Prostate gland (tissue), 2 donors: ENCODE data around the gene NINJ1. TPM values are rescaled to one million over a fixed set of nuclear protein-coding genes. Genes with fewer than 3 reads are reported as not detected.

ENCODE experiments used
- DNase-seq: peaks from one replicate; pipeline ENCODE4 v3.0.0-alpha.2; 2019; ENCODE audit warnings: low spot score
- H3K27ac ChIP-seq, 2 donors: fragments of 200-600 bp; sonication (generic); 2 replicates each; pipeline ENCODE4 v1.5.1; 2017 to 2019
- H3K27me3 ChIP-seq: fragments of 200-600 bp; sonication (generic); replicated peaks from 2 replicates; pipeline ENCODE4 v1.5.1; 2019; ENCODE audit not compliant: insufficient read depth
- H3K36me3 ChIP-seq, 2 donors: fragments of 200-600 bp; sonication (generic); 1 replicate in 1 of 2; 2 replicates in 1 of 2; pipeline versions ENCODE4 v1.5.1 to v1.8.1; 2017 to 2019
- H3K4me1 ChIP-seq: fragments of 200-600 bp; sonication (generic); replicated peaks from 2 replicates; pipeline ENCODE4 v1.5.1; 2019
- H3K4me3 ChIP-seq, 2 donors: fragments of 200-600 bp; sonication (generic); 2 replicates each; pipeline ENCODE4 v1.5.1; 2017 to 2019
- H3K9me3 ChIP-seq: fragments of 200-600 bp; sonication (generic); 2 replicates; pipeline ENCODE4 v1.5.1; 2017
- CTCF ChIP-seq, 4 experiments: fragments of 200-600 bp in 2 of 4; fragments of 450-650 bp in 2 of 4; sonication (generic) in 2 of 4; IDR thresholded peaks; 1 replicate in 3 of 4; 2 replicates in 1 of 4; pipeline ENCODE4 v1.5.1; 2016 to 2019; ENCODE audit warnings: antibody characterized with exemption in 4 of 4, mild to moderate bottlenecking in 2 of 4, moderate library complexity in 2 of 4
- POLR2A ChIP-seq: fragments of 450-650 bp; IDR thresholded peaks from one replicate; pipeline ENCODE4 v1.6.1; 2016; ENCODE audit warnings: antibody characterized with exemption, mild to moderate bottlenecking
- POLR2AphosphoS5 ChIP-seq: sonication (generic); formaldehyde crosslinking; IDR thresholded peaks from one replicate; pipeline ENCODE4 v1.6.1; 2017; ENCODE audit warnings: antibody characterized with exemption
- WGBS: methylation state at CpG from one replicate; pipeline ENCODE4 v1.1.5; 2018; 5-methylcytosine and 5-hydroxymethylcytosine counted together
- intact Hi-C: fragments of 100-400 bp; cut with DNase I; formaldehyde crosslinking; loops from one replicate; pipeline ENCODE4 v1.14.2; 2022
- total RNA-seq, 2 donors: library from RNA; depleted of rRNA; stranded (reverse); fragments of >200 nt; gene quantifications; one replicate each; pipeline ENCODE4 v1.1.0, GENCODE V29; 2016

The NINJ1 gene
- total RNA-seq, 2 donors from 2014 or later: 139 to 183 TPM

- Histone ChIP-seq H3K9me3 (no peaks in the 10 kb centered on the region), H3K4me3 (no peak overlapping the region), H3K27me3 (no peaks in the 10 kb centered on the region), H3K27ac (no peak overlapping the region), H3K4me1 (no peaks in the 10 kb centered on the region), H3K36me3 (no peaks in the 10 kb centered on the region)
- no peak for DNase-seq
- intact Hi-C loops: no loop called here
- TF ChIP-seq CTCF (IDR thresholded peaks at IDR 0.05): no peak
- TF ChIP-seq POLR2AphosphoS5: no peak
- TF ChIP-seq POLR2A: no peak
- WGBS: 90% methylated on average over 8 of the region's 8 CpGs
These were observed 50.2 kb downstream of the NINJ1 start for GRCh38 chr9:93083592-93084470.

- Histone ChIP-seq H3K9me3 (no peaks in the 10 kb centered on the region), H3K4me3 (no peak overlapping the region), H3K27ac (no peak overlapping the region), H3K36me3 (no peaks in the 10 kb centered on the region), H3K27me3 (no peaks in the 10 kb centered on the region), H3K4me1 (no peaks in the 10 kb centered on the region)
- DNase-seq: no peak
- intact Hi-C loops: no loop called here
- 73% methylated on average over 18 of the region's 18 CpGs for WGBS
- TF ChIP-seq CTCF (IDR thresholded peaks at IDR 0.05) (no peak), POLR2A (no peak), POLR2AphosphoS5 (no peak)
These were observed 51.1 kb downstream of the NINJ1 start for GRCh38 chr9:93082841-93083411.

GRCh38 chr9:93081931-93082330 lies 52.1 kb downstream of the NINJ1 start:
- H3K4me1 ChIP-seq: no peaks in the 10 kb centered on the region
- TF ChIP-seq POLR2A (no peak), CTCF (IDR thresholded peaks at IDR 0.05) (no peak), POLR2AphosphoS5 (no peak)
- intact Hi-C loops: no loop called here
- H3K36me3 ChIP-seq: no peaks in the 10 kb centered on the region
- no peak overlapping the region for H3K27ac ChIP-seq
- DNase-seq: no peak
- H3K27me3 ChIP-seq: no peaks in the 10 kb centered on the region
- H3K4me3 ChIP-seq: no peak overlapping the region
- WGBS: 70% methylated on average over 3 of the region's 3 CpGs
- H3K9me3 ChIP-seq: no peaks in the 10 kb centered on the region

GRCh38 chr9:93081081-93081529 lies 52.9 kb downstream of the NINJ1 start:
- no peak overlapping the region for H3K4me3 ChIP-seq
- intact Hi-C loops: no loop called here
- no peak for DNase-seq
- no peak overlapping the region for H3K27ac ChIP-seq
- no peaks in the 10 kb centered on the region for H3K9me3 ChIP-seq
- TF ChIP-seq POLR2AphosphoS5 (no peak), CTCF (IDR thresholded peaks at IDR 0.05) (no peak), POLR2A (no peak)
- no peaks in the 10 kb centered on the region for H3K4me1 ChIP-seq
- H3K36me3 ChIP-seq: no peaks in the 10 kb centered on the region
- H3K27me3 ChIP-seq: no peaks in the 10 kb centered on the region
- 94% methylated on average over 10 of the region's 10 CpGs for WGBS
